HG03025 (cell line): ENCODE data around the gene ARSB.

ENCODE experiments used
- ATAC-seq: cut with Tn5 transposase; IDR thresholded peaks from one replicate; pipeline ENCODE4 v1.9.1; 2021; ENCODE audit warnings: mild to moderate bottlenecking, moderate library complexity; ENCODE audit not compliant: unreplicated experiment, low FRiP score

ARSB gene

GRCh38 chr5:78985116-78985724 lies at the start of gene ARSB:
TSS of gene ARSB (minus strand) at chr5:78985310. CDS start at chr5:78985248, 62 bp downstream.
- peak; percentile 40 for ATAC-seq

GRCh38 chr5:79032782-79033181 lies 47.7 kb upstream of the ARSB start:
- no peak for ATAC-seq

GRCh38 chr5:79032031-79032695 lies 47.1 kb upstream of the ARSB start:
- ATAC-seq: no peak

- no peak for ATAC-seq
These were observed 46.4 kb upstream of the ARSB start for GRCh38 chr5:79031485-79031867.

GRCh38 chr5:79030663-79031484 lies 45.8 kb upstream of the ARSB start:
- no peak for ATAC-seq

GRCh38 chr5:79025054-79025472 lies 40.0 kb upstream of the ARSB start:
- no peak for ATAC-seq

GRCh38 chr5:79023947-79024346 lies 38.8 kb upstream of the ARSB start:
- no peak for ATAC-seq

- ATAC-seq: no peak
These were observed 38.2 kb upstream of the ARSB start for GRCh38 chr5:79023348-79023747.

- no peak for ATAC-seq
These were observed 37.7 kb upstream of the ARSB start for GRCh38 chr5:79022771-79023170.

GRCh38 chr5:79021753-79022152 lies 36.6 kb upstream of the ARSB start:
- ATAC-seq: no peak

- no peak for ATAC-seq
These were observed 35.9 kb upstream of the ARSB start for GRCh38 chr5:79020861-79021561.

GRCh38 chr5:79014631-79015030 lies 29.5 kb upstream of the ARSB start:
- no peak for ATAC-seq

GRCh38 chr5:79011869-79012268 lies 26.8 kb upstream of the ARSB start:
- ATAC-seq: no peak

- ATAC-seq: no peak
These were observed 26.2 kb upstream of the ARSB start for GRCh38 chr5:79011219-79011836.

GRCh38 chr5:79008362-79008761 lies 23.3 kb upstream of the ARSB start:
- no peak for ATAC-seq

- ATAC-seq: no peak
These were observed 22.8 kb upstream of the ARSB start for GRCh38 chr5:79007872-79008271.

- no peak for ATAC-seq
These were observed 21.0 kb upstream of the ARSB start for GRCh38 chr5:79005936-79006631.

GRCh38 chr5:79005151-79005550 lies 20.0 kb upstream of the ARSB start:
- ATAC-seq: no peak

GRCh38 chr5:79002374-79002773 lies 17.3 kb upstream of the ARSB start:
- no peak for ATAC-seq

GRCh38 chr5:79001471-79001870 lies 16.4 kb upstream of the ARSB start:
- ATAC-seq: no peak
